Activated naive CD4-positive, alpha-beta T cell treated with anti-CD3 and anti-CD28 coated beads, Interleukin-2, amount 50 U/mL, for 16 hours (primary cell): ENCODE measurements around the gene PGM5.
"Not testable (repeated sequence)": the region's sequence is repeated elsewhere in the genome, so short reads cannot be mapped to it uniquely, and the experiment has no call there.

ENCODE experiments used
- DNase-seq: peaks from one replicate; pipeline ENCODE4 v3.0.0-alpha.2; 2020

The PGM5 gene

DNA sequence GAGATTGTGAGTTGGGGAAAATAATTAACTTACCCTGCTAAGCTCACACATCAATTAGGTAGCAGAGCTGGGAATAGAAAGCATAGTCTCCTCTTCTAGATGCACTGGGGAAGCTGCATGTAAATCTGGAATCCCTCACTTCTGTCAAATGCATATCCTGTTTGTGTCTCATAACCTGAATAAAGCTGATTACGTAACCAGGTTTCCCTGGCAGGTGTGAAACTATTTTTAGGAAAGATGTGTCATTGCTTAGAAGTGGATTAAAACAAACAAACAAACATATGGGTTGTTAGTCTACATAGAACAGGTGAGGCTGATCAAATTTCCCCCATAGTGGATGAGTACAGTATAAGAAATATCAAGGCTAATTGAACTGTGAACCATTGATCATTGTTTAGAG lies 27.5 kb downstream of the PGM5 start:
- DNase-seq, result not testable (repeated sequence)

DNA sequence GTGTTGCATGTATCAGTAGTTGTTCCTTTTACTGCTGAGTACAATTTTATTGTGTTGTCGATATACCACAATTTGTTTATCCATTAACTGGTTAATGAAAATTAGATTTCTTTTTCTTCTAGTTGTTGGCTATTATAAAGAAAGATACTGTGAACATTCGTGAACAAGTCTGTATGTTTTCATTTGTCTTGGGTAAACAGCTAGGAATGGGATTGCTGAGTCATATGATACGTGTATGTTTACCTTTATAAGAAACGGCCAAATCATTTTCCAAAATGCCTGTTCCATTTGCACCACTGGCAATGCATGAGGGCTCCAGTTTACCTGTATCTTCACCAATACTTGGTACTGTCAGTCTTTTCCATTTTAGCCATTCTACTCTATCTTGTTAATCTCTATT lies 33.1 kb downstream of the PGM5 start:
- DNase-seq, result not testable (repeated sequence)

DNA sequence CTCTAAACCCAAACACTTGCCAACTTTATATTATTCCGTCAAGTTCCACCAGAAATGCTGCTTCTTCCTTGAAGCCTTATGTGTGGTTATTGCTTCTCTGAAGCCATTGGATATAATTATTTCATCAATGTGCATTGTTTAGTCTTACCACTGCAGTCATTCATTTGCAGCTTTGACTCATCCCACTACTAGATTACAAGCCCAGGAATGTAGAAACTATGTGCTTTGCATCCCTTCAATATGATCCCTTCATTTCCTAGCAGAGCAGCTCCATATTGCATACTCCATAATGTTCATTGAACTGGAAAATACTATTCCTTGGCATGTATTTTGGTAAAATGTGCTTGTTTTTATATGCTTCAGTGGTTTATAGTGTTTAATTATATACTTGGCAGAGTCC lies 34.3 kb downstream of the PGM5 start:
- DNase-seq, result not testable (repeated sequence)

- not testable (repeated sequence) for DNase-seq
Measured at GRCh38 chr9:68396411-68397094, 40.1 kb downstream of the PGM5 start.

- DNase-seq, result not testable (repeated sequence)
Measured at GRCh38 chr9:68397095-68397423, 40.6 kb downstream of the PGM5 start.

DNA sequence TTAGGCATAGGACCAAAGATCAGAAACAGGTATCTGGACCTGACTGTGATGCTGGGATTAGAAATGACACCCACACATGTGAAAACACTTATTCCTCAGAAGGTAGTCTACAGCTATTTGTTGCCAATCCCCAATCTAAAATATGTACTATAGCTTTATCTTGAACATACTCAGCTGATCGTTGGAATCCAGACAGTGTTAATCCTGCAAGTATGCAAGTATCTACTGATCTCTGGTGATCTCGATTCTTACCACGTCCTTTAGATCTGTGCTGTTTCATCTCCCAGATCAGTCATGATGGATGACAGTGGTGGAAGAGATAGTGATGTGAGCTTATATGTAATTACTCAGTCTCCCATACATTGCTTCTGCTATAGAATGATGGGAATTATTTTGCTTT lies 41.4 kb downstream of the PGM5 start:
- DNase-seq, result not testable (repeated sequence)

DNA sequence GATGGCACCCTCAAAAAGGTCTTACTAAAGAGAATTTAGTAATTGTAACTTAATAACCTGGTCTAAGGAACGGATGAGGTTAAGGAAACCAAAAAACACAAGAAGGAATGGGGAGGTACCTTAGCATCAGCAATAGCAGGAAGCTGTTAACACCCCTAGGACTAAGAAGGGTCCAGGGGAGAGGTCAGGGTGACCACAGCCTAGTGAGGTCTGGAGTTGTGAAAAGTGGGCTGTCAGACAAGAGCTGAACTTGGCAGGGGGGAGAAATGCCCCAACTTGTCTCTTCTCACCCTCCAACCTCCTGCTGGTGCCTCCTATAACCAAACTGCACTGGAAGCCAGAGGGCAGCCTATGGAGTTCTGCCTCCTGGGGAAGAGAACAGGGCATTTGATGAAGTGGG lies 41.9 kb downstream of the PGM5 start:
- DNase-seq, result not testable (repeated sequence)

DNA sequence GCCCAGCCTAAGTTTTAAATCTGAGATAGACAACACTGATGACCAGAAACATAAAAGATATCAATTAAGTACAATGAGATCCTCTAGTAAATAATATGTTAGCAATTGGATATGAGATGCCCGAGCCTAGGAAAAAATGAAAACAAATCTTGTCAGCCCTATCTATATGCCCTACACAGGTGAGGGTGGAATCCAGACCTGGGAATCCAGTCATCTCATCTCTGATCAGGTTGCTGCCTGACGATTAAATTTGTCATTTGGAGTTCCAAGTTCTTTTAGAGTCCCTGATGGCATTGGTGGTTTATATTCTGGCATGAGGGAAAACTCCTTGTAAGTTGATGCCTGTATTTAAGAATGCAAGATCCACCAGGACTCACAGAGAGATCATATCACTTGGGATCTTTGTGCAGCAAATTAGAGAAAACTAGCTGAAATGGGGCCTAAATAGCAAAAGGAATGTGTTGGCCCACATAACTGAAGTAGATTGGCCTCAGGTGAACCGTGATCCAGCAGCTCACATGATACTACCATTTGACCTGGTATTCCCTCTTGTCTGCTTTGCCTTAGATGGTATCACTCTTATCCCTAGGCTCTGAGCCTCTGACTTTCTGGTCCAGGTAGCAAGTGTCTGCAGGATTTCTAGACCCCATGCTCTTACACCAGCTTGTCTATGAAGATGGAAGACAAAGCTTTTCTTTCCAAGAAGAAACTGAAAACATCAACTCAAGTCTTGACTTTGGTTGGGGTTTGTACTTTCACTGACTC lies 48.2 kb downstream of the PGM5 start:
- not testable (repeated sequence) for DNase-seq

DNA sequence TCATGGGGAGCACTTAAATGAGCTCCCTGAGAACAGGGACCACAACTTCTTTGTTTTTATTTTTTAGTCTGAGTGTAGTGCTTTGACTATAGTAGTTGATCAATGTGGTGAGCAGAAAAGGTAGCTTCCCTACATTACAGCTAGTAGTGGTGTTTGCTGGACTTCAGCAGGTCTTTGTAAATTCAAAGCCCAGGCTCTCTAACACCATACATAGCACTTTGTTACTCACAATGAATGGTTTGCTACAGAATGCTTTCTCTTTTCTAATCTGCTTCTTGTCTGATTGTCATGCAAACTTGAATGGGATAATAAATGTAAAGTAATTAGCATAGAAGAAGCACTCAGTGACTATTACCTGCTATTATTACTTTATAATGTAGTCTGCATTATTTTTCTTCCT lies 55.5 kb downstream of the PGM5 start:
- DNase-seq, result not testable (repeated sequence)

DNA sequence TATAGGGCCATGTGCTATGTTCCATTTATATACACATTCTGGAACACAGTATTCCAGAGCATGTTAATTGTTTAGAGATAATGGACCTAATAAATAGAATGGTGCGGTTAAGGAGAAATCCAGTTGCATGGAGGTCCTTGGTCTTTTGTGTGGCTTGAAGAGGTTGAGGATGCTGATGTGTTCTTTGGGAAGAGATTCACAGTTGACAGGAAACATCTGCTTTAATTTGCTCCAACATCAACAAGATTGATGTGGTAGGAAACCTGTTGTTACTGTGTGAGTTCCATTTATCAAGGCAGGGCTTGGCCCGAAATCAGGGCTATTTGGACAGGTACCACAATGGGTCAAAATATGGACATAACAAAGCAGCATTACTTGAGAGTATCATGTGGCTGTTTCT lies 56.3 kb downstream of the PGM5 start:
- DNase-seq, result not testable (repeated sequence)

DNA sequence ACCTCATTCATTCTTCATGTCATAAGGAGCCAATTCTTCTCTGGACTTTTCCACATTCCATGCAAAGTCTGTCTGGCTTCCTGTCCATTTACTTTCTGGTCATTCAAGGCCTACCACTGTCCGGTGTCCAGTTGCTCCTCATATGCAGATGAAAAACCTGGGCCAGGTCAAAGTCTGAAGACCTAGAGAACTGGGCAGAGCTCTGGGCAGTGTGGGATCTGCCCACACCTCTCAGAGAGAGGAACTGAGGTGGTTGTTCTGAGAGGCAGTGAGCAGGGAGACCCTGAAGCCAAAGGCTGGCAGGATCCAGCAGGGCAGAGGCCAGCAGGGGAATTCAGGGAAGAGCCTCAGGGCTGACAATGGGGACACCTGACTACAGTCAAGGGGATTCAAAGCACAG lies 58.7 kb downstream of the PGM5 start:
- not testable (repeated sequence) for DNase-seq

DNA sequence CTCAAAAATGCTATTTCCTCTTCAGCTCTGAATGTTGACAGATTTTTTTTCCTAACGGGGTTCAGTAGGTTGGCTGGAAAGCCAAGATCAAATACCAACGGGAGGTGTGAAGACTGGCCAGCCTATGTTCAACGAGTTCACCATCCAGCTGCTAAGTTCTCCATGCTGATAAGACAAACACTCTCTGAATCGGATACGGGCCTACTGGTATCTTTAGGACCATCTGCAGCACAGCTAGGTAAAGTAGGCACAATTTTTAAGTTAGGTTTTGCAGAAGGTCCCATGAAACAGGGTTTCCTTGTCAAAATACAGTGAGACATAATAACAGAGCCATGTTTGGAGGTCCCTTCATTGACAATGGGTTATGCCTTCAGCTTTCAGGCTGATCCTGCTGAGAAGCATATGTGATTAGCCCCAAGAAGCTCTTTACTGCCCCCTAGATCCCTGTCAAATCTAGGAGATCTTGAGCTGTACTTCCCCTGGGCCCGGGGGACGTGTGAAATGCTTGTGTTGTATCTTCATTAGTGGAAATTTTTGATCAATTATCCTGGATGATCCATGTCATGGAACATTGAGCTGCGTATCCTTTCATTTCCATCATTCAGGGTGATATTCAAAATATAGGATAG lies 60.6 kb downstream of the PGM5 start:
- DNase-seq, result no peak

DNA sequence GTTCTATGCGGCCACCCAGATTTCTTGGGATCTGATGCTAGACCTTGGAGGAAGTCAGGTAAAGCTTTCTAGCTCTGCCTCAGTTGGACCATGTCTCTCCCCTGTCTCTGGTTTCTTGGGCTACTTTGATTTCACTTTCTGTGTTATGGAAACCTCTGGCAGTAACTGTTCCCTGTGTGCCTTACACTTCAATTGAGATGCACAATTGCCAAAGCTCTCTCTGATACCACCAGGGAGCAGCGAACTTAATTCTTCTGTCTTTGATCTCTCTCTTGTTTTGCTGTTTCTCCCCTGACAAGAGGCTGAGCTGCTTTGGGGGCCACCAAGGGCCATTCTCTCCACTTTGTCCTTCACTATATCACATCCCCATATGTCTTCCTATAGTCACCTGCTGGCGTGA lies 61.4 kb downstream of the PGM5 start:
- no peak for DNase-seq

- DNase-seq, result no peak
Measured at GRCh38 chr9:68418259-68418845, 61.9 kb downstream of the PGM5 start.

DNA sequence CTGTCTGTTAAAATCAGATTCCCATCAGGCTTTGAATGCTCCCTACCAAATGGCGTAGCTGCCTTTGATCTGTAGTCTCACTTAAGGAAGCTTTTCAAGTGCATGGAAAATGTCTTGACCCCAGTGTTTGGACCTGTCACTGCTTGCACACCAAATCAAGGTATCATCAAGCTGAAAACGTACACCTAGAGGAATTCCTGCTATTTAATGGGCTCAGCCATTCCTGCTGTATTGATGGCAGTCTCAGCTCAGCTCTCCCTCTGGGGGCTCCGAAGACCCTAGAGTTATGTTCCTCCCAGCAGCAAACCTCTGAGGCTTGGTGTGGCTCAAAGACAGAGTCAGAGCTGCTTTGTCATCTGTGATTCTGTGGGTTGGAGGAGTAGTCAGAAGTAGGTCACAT lies 63.5 kb downstream of the PGM5 start:
- DNase-seq, result no peak

DNA sequence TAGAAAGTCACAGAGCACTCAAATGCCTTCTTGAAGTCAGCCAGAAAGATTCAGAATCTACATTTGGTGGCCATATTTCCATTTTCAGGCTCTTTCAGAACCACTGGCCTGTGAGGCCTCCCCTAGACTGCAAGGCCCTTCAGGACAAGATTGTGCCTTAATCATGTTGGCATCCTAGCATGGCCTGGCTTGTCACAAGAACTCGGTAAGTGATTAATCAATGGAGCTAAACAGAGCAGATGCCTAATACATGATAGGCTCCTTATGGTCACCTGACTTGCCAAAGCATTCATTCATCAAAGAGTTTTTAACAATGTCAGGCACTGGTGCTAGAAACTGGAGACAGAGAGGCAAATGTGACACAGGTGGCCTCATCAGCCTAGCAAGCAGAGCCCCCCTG lies 70.3 kb downstream of the PGM5 start:
- DNase-seq, result no peak

DNA sequence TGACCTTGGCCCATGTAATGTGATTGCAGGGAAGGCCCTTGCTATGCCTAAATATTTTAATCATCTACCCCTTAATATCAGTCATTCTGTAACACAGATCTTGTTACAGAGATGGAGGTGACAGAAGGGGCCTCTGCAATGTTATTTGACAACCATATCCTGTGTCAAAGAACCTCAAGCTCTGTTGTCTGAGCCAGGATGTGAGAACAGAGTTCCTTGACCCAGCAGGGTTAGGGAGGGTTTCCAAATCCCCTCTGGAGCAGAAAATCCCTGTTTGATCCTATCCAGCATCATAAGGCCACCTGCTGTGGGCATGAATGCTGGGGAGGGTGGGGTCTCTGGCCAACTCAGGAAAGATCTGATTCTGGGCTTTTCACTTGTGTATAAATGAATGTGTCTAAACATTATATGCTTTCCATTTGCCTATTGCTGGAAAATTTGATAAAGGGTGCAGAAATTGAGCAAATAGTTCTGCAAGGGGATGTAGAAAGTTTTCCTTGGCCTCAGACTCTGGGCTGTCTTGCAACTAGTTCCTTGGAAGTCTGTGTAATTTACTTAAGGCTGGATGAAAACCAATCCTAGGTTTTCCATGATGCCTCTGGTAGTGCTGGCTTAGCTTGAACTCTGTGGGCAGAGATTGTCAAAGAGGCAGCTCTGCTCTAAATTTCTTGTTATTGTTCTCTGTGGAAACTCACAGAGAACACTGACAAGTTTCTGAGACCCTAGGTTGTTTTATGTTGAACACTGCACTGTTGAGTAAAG lies 71.0 kb downstream of the PGM5 start:
- no peak for DNase-seq

DNA sequence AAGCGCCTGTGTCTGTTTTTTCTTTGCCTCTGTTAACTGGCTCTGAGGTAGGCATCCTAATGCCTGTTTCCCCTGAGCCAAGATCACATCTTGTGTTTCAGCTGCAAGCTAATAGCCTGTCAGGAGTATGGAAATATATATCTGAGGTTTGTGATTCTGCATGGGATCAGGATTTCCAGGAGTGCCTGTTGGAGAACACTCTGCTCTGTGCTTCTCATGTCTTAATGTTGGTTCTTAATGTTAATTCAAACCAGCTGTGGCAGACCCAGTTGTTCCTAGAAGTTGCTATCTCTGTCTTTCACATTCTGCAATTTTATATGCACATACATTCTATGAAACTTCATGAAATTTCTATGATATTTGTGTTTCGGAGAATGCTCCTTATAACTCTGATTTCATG lies 72.1 kb downstream of the PGM5 start:
- no peak for DNase-seq

GRCh38 chr9:68429631-68430030 lies 73.2 kb downstream of the PGM5 start:
- no peak for DNase-seq

DNA sequence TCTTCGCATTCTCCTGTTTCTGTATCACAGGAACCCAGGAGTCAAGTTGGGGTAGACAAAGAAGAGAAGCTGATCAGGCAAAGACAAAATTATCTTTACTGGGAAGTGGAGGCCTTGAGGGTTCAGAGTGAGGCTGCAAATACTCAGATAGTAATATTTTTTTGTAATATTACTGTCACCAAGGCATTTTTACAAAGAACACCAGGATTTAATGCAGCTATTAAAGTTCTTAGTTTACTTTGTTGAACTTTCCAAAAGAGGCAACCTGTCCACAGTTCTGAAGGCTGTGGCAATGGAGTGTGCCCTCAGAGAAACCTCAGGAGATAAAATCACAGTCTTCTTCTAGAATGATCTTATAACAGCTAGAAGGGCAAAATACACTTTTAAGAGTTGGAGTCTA lies 74.9 kb downstream of the PGM5 start:
- DNase-seq, result no peak

- no peak for DNase-seq
Measured at GRCh38 chr9:68433531-68434110, 77.2 kb downstream of the PGM5 start.

DNA sequence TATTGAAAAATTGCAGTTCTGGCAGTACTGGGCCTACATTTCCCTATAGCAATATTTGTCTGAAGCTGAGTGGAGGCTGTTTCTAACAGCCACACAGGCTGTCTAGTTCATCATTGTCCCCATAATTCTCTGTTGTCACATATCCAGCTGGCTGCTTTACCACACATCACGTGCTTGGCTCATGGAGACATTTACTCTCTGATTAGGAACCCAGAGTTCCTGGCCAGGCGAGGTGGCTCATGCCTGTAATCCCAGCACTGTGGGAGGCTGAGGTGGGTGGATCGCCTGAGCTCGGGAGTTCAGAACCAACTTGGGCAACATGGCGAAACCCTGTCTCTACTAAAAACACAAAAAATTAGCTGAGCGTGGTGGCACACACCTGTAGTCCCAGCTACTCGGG lies 81.4 kb downstream of the PGM5 start:
- DNase-seq, result no peak

DNA sequence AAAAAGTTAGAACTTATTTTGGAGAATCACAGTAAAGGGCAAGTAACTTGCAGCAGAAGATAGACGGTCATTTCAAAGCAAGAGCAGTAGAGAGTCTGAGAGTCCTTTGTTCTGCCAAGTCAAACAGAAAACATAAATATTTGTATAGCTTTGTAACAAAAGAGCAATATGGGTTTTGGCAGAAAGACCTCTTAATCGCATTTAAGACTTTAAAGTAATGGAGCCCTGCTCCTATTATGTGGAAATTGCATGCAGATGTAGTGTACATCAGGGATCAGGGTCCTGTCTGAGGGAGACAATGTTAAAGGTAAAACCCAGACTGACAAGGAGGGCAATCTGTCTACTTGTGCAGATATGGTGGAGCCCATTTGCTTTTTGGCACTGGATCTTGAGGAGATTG lies 87.2 kb downstream of the PGM5 start:
- no peak for DNase-seq
